Measurements from ENCODE around the gene LASP1NB.
A peak's percentile ranks its signal among the peaks of the same experiment; 100 is the strongest.

Gene LASP1NB

DNA sequence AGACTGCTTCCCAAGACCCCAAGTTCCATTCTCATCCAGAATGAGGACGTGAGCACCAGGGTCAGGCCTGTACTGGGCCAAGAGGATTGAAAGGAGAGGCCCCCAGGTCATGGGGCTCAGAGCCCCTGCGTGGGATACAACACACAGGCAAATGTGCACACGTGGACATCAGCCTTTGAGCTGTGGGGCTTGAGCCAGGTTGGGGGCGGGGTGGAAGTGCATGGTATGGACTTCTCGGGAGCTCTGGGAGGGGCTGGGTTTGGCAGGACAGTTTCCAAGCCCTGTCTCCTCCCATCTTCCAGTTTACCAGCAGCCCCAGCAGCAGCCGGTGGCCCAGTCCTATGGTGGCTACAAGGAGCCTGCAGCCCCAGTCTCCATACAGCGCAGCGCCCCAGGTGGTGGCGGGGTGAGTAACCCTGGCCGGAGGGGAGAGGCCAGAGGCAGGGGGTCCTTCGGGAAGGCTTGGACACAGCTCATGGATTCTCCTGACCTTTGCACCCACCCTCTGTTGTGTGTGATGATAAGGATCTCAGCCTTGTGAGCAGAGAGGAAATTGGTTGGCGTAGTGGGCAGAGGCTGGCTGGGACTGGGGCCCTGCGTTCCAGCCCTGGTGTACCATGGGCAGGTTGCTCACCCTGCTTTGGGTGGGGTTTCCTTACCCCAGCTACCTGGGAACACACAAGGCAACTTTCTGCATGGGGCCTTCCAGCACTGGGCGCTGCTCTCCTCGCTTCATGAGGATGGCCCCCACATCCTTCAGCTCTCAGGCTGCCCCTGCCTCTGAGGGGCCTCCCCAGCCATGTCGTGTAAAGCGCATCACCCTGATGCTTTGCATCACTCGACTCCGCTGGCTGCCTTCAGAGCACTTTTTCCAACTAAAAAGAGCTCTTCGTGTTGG, 10.4 kb upstream of the LASP1NB start (continued):
- TF ChIP-seq IKZF5 (CRISPR knock-in tag; IDR thresholded peaks at IDR 0.05) (peak; percentile 60; the same call in 1 of the 2 replicates), CBX2 (IDR thresholded peaks at IDR 0.05; ENCODE audit: low read depth, low read length) (no peak), CBX2 (CRISPR knock-in tag; IDR thresholded peaks at IDR 0.05; ENCODE audit: low read depth) (no peak), ZNF687 (CRISPR knock-in tag; IDR thresholded peaks at IDR 0.05) (peak; percentile 93), MLX (CRISPR knock-in tag; IDR thresholded peaks at IDR 0.05) (peak; percentile 48; the same call in 1 of the 2 replicates), ZNF44 (CRISPR knock-in tag; IDR thresholded peaks at IDR 0.05) (no peak), SRSF9 (IDR thresholded peaks at IDR 0.05; ENCODE audit: borderline replicate concordance, insufficient read depth, low read depth, low read length, poor library complexity, severe bottlenecking) (no peak), GABPA (IDR thresholded peaks at IDR 0.05; ENCODE audit: low read depth, low read length) (no peak), GABPA (CRISPR knock-in tag; IDR thresholded peaks at IDR 0.05; ENCODE audit: low read depth) (0 out of 2 replicates have a peak, but pooled peaks have one; percentile 17), SIN3A (IDR thresholded peaks at IDR 0.05; ENCODE audit: borderline replicate concordance, low read depth, low read length) (no peak), ZNF205 (CRISPR knock-in tag; IDR thresholded peaks at IDR 0.05) (0 out of 2 replicates have a peak, but pooled peaks have one; percentile 27), CREM (IDR thresholded peaks at IDR 0.05) (no peak), CREM (CRISPR knock-in tag; IDR thresholded peaks at IDR 0.05) (no peak)
- TF ChIP-seq, protein P1, sequence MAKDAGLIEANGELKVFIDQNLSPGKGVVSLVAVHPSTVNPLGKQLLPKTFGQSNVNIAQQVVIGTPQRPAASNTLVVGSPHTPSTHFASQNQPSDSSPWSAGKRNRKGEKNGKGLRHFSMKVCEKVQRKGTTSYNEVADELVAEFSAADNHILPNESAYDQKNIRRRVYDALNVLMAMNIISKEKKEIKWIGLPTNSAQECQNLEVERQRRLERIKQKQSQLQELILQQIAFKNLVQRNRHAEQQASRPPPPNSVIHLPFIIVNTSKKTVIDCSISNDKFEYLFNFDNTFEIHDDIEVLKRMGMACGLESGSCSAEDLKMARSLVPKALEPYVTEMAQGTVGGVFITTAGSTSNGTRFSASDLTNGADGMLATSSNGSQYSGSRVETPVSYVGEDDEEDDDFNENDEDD (CRISPR knock-in tag; IDR thresholded peaks at IDR 0.05; ENCODE audit: borderline replicate concordance), result no peak
- TF ChIP-seq, protein P2, sequence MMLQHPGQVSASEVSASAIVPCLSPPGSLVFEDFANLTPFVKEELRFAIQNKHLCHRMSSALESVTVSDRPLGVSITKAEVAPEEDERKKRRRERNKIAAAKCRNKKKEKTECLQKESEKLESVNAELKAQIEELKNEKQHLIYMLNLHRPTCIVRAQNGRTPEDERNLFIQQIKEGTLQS (CRISPR knock-in tag; IDR thresholded peaks at IDR 0.05), result no peak
- TF ChIP-seq, protein P3, sequence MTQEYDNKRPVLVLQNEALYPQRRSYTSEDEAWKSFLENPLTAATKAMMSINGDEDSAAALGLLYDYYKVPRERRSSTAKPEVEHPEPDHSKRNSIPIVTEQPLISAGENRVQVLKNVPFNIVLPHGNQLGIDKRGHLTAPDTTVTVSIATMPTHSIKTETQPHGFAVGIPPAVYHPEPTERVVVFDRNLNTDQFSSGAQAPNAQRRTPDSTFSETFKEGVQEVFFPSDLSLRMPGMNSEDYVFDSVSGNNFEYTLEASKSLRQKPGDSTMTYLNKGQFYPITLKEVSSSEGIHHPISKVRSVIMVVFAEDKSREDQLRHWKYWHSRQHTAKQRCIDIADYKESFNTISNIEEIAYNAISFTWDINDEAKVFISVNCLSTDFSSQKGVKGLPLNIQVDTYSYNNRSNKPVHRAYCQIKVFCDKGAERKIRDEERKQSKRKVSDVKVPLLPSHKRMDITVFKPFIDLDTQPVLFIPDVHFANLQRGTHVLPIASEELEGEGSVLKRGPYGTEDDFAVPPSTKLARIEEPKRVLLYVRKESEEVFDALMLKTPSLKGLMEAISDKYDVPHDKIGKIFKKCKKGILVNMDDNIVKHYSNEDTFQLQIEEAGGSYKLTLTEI (CRISPR knock-in tag; conservative IDR thresholded peaks at IDR 0.05), result no peak

All from HepG2 (cell line).